H1 (cell line): Measurements from ENCODE around the gene DRC3. TPM values are rescaled to one million over a fixed set of nuclear protein-coding genes. Genes with fewer than 3 reads are reported as not detected.

Experiments
- CTCF ChIA-PET: fragments of 300-600 bp; sonication (Branson Sonifier 250); formaldehyde crosslinking; loops from one replicate; lab custom pipeline; 2021; ENCODE audit not compliant: partially characterized antibody; lab: Charles Lee
- POLR2A ChIA-PET: fragments of 300-600 bp; sonication (Branson Sonifier 250); formaldehyde crosslinking; loops from one replicate; lab custom pipeline; 2021; ENCODE audit warnings: inconsistent platforms; ENCODE audit not compliant: partially characterized antibody; lab: Charles Lee
- DNase-seq, 2 experiments: peaks; one replicate each; pipeline versions ENCODE4 v3.0.0 to v3.0.0-alpha.2; 2010 to 2022; ENCODE audit warnings: low spot score in 2 of 2, low read depth in 1 of 2, mixed read lengths in 1 of 2
- FAIRE-seq: peaks from 2 replicates; lab custom pipeline; 2011; peaks lifted over from hg19 to GRCh38; lab: Jason Lieb, UNC
- H2AFZ ChIP-seq: 2 replicates; pipeline ENCODE4 v1.8.1; 2012; ENCODE audit warnings: low read length, inconsistent platforms
- H2AK5ac ChIP-seq: 2 replicates; pipeline ENCODE4 v1.6.1; 2013; ENCODE audit warnings: low read depth, low read length
- H2BK120ac ChIP-seq: replicated peaks from 2 replicates; pipeline ENCODE3; 2013; ENCODE audit warnings: low read depth, low read length, inconsistent platforms
- H2BK12ac ChIP-seq: 2 replicates; pipeline ENCODE4 v1.6.1; 2013; ENCODE audit warnings: low read depth, low read length
- H2BK15ac ChIP-seq: 2 replicates; pipeline ENCODE4 v1.6.1; 2013; ENCODE audit warnings: low read length
- H2BK20ac ChIP-seq: 2 replicates; pipeline ENCODE4 v1.6.1; 2013; ENCODE audit warnings: low read length
- H2BK5ac ChIP-seq: 2 replicates; pipeline ENCODE4 v1.6.1; 2013; ENCODE audit warnings: low read depth, low read length
- H3K14ac ChIP-seq: 2 replicates; pipeline ENCODE4 v1.6.1; 2013; ENCODE audit warnings: inconsistent platforms; ENCODE audit not compliant: insufficient read length
- H3K18ac ChIP-seq: 2 replicates; pipeline ENCODE4 v1.6.1; 2013; ENCODE audit warnings: low read length; ENCODE audit errors: extremely low read depth
- H3K23ac ChIP-seq: 2 replicates; pipeline ENCODE4 v1.6.1; 2013; ENCODE audit warnings: inconsistent platforms; ENCODE audit not compliant: insufficient read length
- H3K23me2 ChIP-seq: 2 replicates; pipeline ENCODE4 v1.6.1; 2013; ENCODE audit warnings: low read depth, low read length
- H3K27ac ChIP-seq: 2 replicates; pipeline ENCODE4 v1.6.1; 2011; ENCODE audit warnings: low read depth, low read length, inconsistent platforms
- H3K27me3 ChIP-seq, 4 experiments: replicated peaks in 1 of 4; 1 replicate in 1 of 4; 2 replicates in 3 of 4; pipeline versions ENCODE4 v1.6.1 to v1.8.1; 2011 to 2013; ENCODE audit warnings: low read length in 3 of 4, mild to moderate bottlenecking in 3 of 4, inconsistent platforms in 2 of 4, mixed read lengths in 2 of 4, moderate library complexity in 1 of 4; ENCODE audit not compliant: control insufficient read depth in 3 of 4, insufficient read depth in 3 of 4; ENCODE audit errors: extremely low read depth in 1 of 4
- H3K36me3 ChIP-seq, 4 experiments: 2 replicates each; pipeline versions ENCODE4 v1.6.1 to v1.8.1; 2011 to 2013; ENCODE audit warnings: mild to moderate bottlenecking in 4 of 4, low read length in 3 of 4, moderate library complexity in 2 of 4, control low read depth in 1 of 4, inconsistent platforms in 1 of 4; ENCODE audit not compliant: insufficient read depth in 4 of 4, control insufficient read depth in 2 of 4
- H3K4ac ChIP-seq: replicated peaks from 2 replicates; pipeline ENCODE3; 2013; ENCODE audit warnings: low read length, low read depth, mixed read lengths, inconsistent platforms; ENCODE audit not compliant: insufficient read length
- H3K4me1 ChIP-seq, 4 experiments: replicated peaks in 1 of 4; 1 replicate in 1 of 4; 2 replicates in 3 of 4; pipeline versions ENCODE4 v1.6.1 to v1.8.1; 2011 to 2013; ENCODE audit warnings: low read length in 3 of 4, inconsistent platforms in 2 of 4, mixed read lengths in 1 of 4; ENCODE audit not compliant: insufficient read depth in 4 of 4, control insufficient read depth in 3 of 4
- H3K4me2 ChIP-seq, 2 experiments: 2 replicates each; pipeline versions ENCODE4 v1.6.1 to v1.8.1; 2011 to 2013; ENCODE audit warnings: low read depth in 2 of 2, low read length in 2 of 2, control low read depth in 1 of 2, inconsistent platforms in 1 of 2, mild to moderate bottlenecking in 1 of 2; ENCODE audit not compliant: insufficient read depth in 1 of 2
- H3K4me3 ChIP-seq, 4 experiments: fragments of 200-600, 300-600 bp in 1 of 4; sonication (generic), shearing (Covaris generic), sonication (Bioruptor Twin) in 1 of 4; 2 replicates each; pipeline versions ENCODE4 v1.5.1 to v1.8.1; 2011 to 2016; ENCODE audit warnings: low read length in 4 of 4, low read depth in 3 of 4, control low read depth in 2 of 4, inconsistent platforms in 2 of 4, mild to moderate bottlenecking in 2 of 4, mixed read lengths in 1 of 4, moderate library complexity in 1 of 4; ENCODE audit not compliant: insufficient read depth in 2 of 4; ENCODE audit errors: extremely low read depth in 1 of 4
- H3K56ac ChIP-seq: replicated peaks from 2 replicates; pipeline ENCODE3; 2013; ENCODE audit warnings: low read depth, mild to moderate bottlenecking, mixed read lengths, low read length, inconsistent platforms; ENCODE audit not compliant: insufficient read length
- H3K79me1 ChIP-seq: 2 replicates; pipeline ENCODE4 v1.6.1; 2013; ENCODE audit warnings: low read depth, low read length, control low read depth
- H3K79me2 ChIP-seq, 2 experiments: 2 replicates each; pipeline versions ENCODE4 v1.6.1 to v1.8.1; 2012 to 2013; ENCODE audit warnings: low read length in 2 of 2, mild to moderate bottlenecking in 2 of 2, inconsistent platforms in 1 of 2; ENCODE audit not compliant: insufficient read depth in 2 of 2, control insufficient read depth in 1 of 2
- H3K9ac ChIP-seq, 4 experiments: replicated peaks in 1 of 4; 1 replicate in 1 of 4; 2 replicates in 3 of 4; pipeline versions ENCODE4 v1.6.1 to v1.8.1; 2011 to 2013; ENCODE audit warnings: low read depth in 3 of 4, low read length in 3 of 4, control low read depth in 2 of 4, mild to moderate bottlenecking in 2 of 4, moderate library complexity in 2 of 4, inconsistent platforms in 1 of 4; ENCODE audit errors: extremely low read depth in 1 of 4
- H3K9me3 ChIP-seq, 2 experiments: 2 replicates each; pipeline versions ENCODE4 v1.6.1 to v1.8.1; 2012 to 2013; ENCODE audit warnings: mild to moderate bottlenecking in 2 of 2, moderate library complexity in 2 of 2, control low read depth in 1 of 2, inconsistent platforms in 1 of 2, low read depth in 1 of 2, low read length in 1 of 2, mixed read lengths in 1 of 2; ENCODE audit not compliant: insufficient read depth in 2 of 2
- H4K20me1 ChIP-seq, 2 experiments: replicated peaks in 1 of 2; 2 replicates each; pipeline versions ENCODE3 to v1.8.1; 2011 to 2013; ENCODE audit warnings: inconsistent platforms in 2 of 2, low read length in 2 of 2, mild to moderate bottlenecking in 1 of 2; ENCODE audit not compliant: insufficient read depth in 2 of 2, control insufficient read depth in 1 of 2
- H4K5ac ChIP-seq: 2 replicates; pipeline ENCODE4 v1.6.1; 2013; ENCODE audit warnings: low read length, low read depth, mixed read lengths, inconsistent platforms; ENCODE audit not compliant: insufficient read length
- H4K8ac ChIP-seq: 2 replicates; pipeline ENCODE4 v1.8.0; 2013; ENCODE audit warnings: mild to moderate bottlenecking, moderate library complexity, low read length, inconsistent platforms; ENCODE audit not compliant: insufficient read depth; ENCODE audit errors: extremely low read depth
- H4K91ac ChIP-seq: replicated peaks from 2 replicates; pipeline ENCODE3; 2013; ENCODE audit warnings: low read length, mixed read lengths, inconsistent platforms; ENCODE audit not compliant: insufficient read length
- CBX8 ChIP-seq: fragments of 300-800, 300-1000 bp; sonication (generic); IDR thresholded peaks from 2 replicates; pipeline ENCODE4 v1.7.1; 2016; ENCODE audit warnings: low read depth, low read length, borderline replicate concordance
- CHD2 ChIP-seq: IDR thresholded peaks from 2 replicates; pipeline ENCODE4 v1.6.1; 2012; ENCODE audit warnings: low read length, improper control_type of control experiment
- CREB1 ChIP-seq: IDR thresholded peaks from 2 replicates; pipeline ENCODE4 v1.6.1; 2012; ENCODE audit warnings: inconsistent platforms
- EZH2 ChIP-seq: fragments of 200-600 bp; sonication (generic); IDR thresholded peaks from 2 replicates; pipeline ENCODE4 v1.7.1; 2012; ENCODE audit warnings: low read depth, mild to moderate bottlenecking, moderate library complexity, low read length, inconsistent platforms; ENCODE audit not compliant: severe bottlenecking
- FOSL1 ChIP-seq: IDR thresholded peaks from 2 replicates; pipeline ENCODE4 v1.6.1; 2011; ENCODE audit warnings: mild to moderate bottlenecking, low read depth, low read length, moderate library complexity; ENCODE audit not compliant: insufficient read depth
- JUND ChIP-seq: IDR thresholded peaks from 2 replicates; pipeline ENCODE4 v1.6.1; 2011; ENCODE audit warnings: mild to moderate bottlenecking, improper control_type of control experiment, low read length
- NRF1 ChIP-seq: IDR thresholded peaks from 2 replicates; pipeline ENCODE4 v1.6.1; 2011; ENCODE audit warnings: mild to moderate bottlenecking, low read depth, low read length, improper control_type of control experiment
- PHF8 ChIP-seq: fragments of 200-600 bp; sonication (generic); conservative IDR thresholded peaks from 2 replicates; pipeline ENCODE4 v1.7.1; 2012; ENCODE audit warnings: low read depth, mild to moderate bottlenecking, inconsistent platforms, low read length, moderate library complexity
- SIRT6 ChIP-seq: IDR thresholded peaks from one replicate; pipeline ENCODE4 v1.7.1; 2012; ENCODE audit warnings: low read length, inconsistent platforms
- ZNF274 ChIP-seq: IDR thresholded peaks from 2 replicates; pipeline ENCODE4 v1.7.0; 2012; ENCODE audit warnings: low read length, borderline replicate concordance; ENCODE audit errors: extremely low read depth
- WGBS, 2 experiments: shearing (Covaris generic) in 1 of 2; methylation state at CpG; one replicate each; pipeline versions ENCODE4 v1.1.6 to v1.1.7; 2013 to 2015; ENCODE audit warnings: low lambda C conversion rate in 2 of 2, mixed read lengths in 2 of 2, inconsistent platforms in 1 of 2, low coverage in 1 of 2, missing lambda C conversion rate in 1 of 2; ENCODE audit not compliant: insufficient replicate concordance in 2 of 2, insufficient coverage in 1 of 2, insufficient read length in 1 of 2; ENCODE audit errors: extremely low coverage in 1 of 2, missing lambda C conversion rate in 1 of 2; 5-methylcytosine and 5-hydroxymethylcytosine counted together
- polyA plus RNA-seq, 7 experiments: library from polyadenylated mRNA; depleted of rRNA in 3 of 7; stranded (reverse) in 5 of 7; unstranded in 2 of 7; fragments of >200 nt in 5 of 7; fragments of 200-250 nt in 2 of 7; gene quantifications; 1 replicate in 5 of 7; 2 replicates in 1 of 7; 4 replicates in 1 of 7; pipeline versions ENCODE4 v1.2.1 to v1.2.3, GENCODE V29; 2011 to 2013; ENCODE audit warnings: missing spikeins in 2 of 7, mixed read lengths in 2 of 7
- total RNA-seq: library from RNA; stranded (reverse); fragmentation: NEBNext Ultra II Directional; extraction: Animal tissue kit (Norgen Biotek cat#: 25700); gene quantifications from 2 replicates; pipeline ENCODE4 v1.2.1, GENCODE V29; 2021

Gene DRC3
- total and polyA plus RNA-seq, 2 of the 8 experiments (the other 6 are each of a cell fraction or from before 2014, with no cell fraction given), result 0.59 TPM; not detected in 1

DNA sequence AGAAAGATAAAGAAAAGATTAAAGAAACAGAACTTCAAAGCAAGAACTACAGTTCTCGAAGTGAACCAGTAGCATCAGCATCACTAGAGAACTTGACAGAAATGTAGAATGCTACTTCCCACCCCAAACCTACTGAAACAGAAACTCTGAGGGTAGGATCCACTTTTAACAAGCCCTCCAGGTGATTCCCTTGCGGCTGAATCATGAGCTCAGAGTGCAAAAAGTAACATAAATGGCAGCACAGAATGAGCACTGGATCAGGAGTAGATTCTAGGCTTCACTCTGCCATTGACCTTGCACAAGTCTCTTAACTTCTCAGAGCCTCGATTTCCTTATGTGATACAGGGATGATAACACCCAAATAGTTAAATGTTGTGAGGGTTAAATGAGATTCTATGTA lies 6.3 kb upstream of the DRC3 start:
- H3K4me2 ChIP-seq, result no peak overlapping the region
- H2BK5ac ChIP-seq, result no peak overlapping the region
- no peak overlapping the region for H2BK20ac ChIP-seq
- H3K23me2 ChIP-seq, result no peaks in the 10 kb centered on the region; the same call in 1 of the 2 replicates
- no peak overlapping the region for H3K4ac ChIP-seq
- no peak overlapping the region for H2BK120ac ChIP-seq
- H3K18ac ChIP-seq, result no peak overlapping the region
- no peak overlapping the region for H4K91ac ChIP-seq
- no peak overlapping the region for H3K56ac ChIP-seq
- no peak overlapping the region for H4K8ac ChIP-seq
- TF ChIP-seq PHF8 (no peak), FOSL1 (no peak), ZNF274 (no peak), SIRT6 (no peak), CREB1 (no peak), CHD2 (no peak), CBX8 (no peak), JUND (no peak), EZH2 (no peak), NRF1 (no peak)
- TF ChIP-seq, all 59 proteins: peak for 0
- Histone ChIP-seq H4K5ac (no peak overlapping the region), H3K9ac (no peak overlapping the region), H3K27ac (no peak overlapping the region), H3K14ac (no peak overlapping the region), H3K4me3 (no peak overlapping the region), H2BK12ac (no peak overlapping the region), H3K79me2 (no peaks in the 10 kb centered on the region), H2BK15ac (no peak overlapping the region), H3K23ac (no peak overlapping the region), H3K27me3 (no peaks in the 10 kb centered on the region), H3K9me3 (no peaks in the 10 kb centered on the region), H2AK5ac (no peak overlapping the region), H3K4me1 (0 out of 7 replicates have a peak, but pooled peaks cover 0 to under 1% (median 0%) of the 10 kb centered on the region in 4 experiments), H3K79me1 (no peaks in the 10 kb centered on the region; the same call in 1 of the 2 replicates), H4K20me1 (no peaks in the 10 kb centered on the region), H3K36me3 (no peaks in the 10 kb centered on the region), H2AFZ (no peak overlapping the region)
- ChIA-PET CTCF (interaction anchor here (1.0 kb wide), 1 partner anchor 39 kb away, joined by 3 read pairs; no protein-coding TSS in a partner anchor), POLR2A (no interaction called here)
- 87% methylated on average over 3 of the region's 3 CpGs; no CpG with 5 or more reads in 1 of the 2 experiments for WGBS, 2 experiments
- FAIRE-seq (no peak), DNase-seq (no peak)
